Sigmoid colon (tissue), 3 donors: ENCODE results near the gene TRMT1.

Experiments
- CTCF ChIP-seq, 4 experiments: fragments of 450-650 bp in 3 of 4; fragments of 200-600 bp in 1 of 4; IDR thresholded peaks; one replicate each; pipeline ENCODE4 v1.5.1; 2016 to 2019; ENCODE audit warnings: antibody characterized with exemption in 4 of 4, mild to moderate bottlenecking in 3 of 4, moderate library complexity in 2 of 4
- POLR2A ChIP-seq, 2 donors: fragments of 450-650 bp; IDR thresholded peaks; one replicate each; pipeline ENCODE4 v1.6.1; 2016; ENCODE audit warnings: antibody characterized with exemption in 2 of 2, mild to moderate bottlenecking in 2 of 2, moderate library complexity in 2 of 2

- TF ChIP-seq POLR2A (IDR thresholded peaks at IDR 0.05) (no peak), CTCF (IDR thresholded peaks at IDR 0.05) (no peak)
Measured at GRCh38 chr19:13057744-13058143, 58.8 kb downstream of the TRMT1 start.
